ENCODE measurements around the gene FABP2. TPM values are rescaled to one million over a fixed set of nuclear protein-coding genes. Genes with fewer than 3 reads are reported as not detected.
"Not testable (repeated sequence)": the region's sequence is repeated elsewhere in the genome, so short reads cannot be mapped to it uniquely, and the experiment has no call there.

FABP2 gene
- total RNA-seq (2014; rRNA removed; shearing (Covaris generic)): not detected in 2 replicates
- polyA plus RNA-seq (2015; cell fraction: cytosol; rRNA removed): not detected in 2 replicates
- not detected in 2 replicates for polyA plus RNA-seq (2015; cell fraction: nucleus; rRNA removed)

DNA sequence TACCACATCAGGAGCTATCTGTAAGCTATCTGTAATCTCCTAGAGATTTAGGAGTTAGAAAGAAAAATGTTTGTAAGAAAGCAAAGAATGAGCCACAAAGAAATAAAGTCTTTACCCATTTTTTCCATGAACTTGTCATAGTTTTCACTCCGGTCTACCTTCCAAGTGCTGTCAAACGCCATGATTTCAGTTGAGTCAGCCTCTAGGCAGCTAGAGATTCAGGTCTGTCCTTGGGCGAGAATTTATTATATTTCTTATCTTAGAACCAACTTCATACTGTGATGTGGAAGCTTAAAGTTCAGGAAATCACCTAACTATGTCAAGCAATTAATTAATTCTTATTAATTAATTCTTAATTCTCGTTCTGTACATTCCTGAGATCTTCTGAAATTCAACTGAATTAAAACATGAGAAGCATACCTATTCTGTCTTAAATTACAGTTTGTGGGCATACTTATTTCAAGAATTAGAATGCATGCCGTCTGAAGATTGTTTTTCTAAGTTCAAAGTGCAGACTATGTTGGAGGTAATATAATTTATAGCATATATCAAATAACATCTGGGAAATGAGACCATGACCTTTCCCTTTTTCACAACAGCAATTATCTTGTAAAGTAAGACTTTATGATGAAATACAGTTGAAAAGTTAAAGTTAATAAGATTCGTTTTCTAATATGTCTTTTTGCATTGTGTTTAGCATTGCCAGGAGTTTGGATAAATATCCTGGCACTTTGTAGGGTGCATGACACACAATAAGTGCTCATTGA, at the start of gene FABP2:
Gene FABP2 (minus strand): TSS at position 218 of the 767 bp plus-strand sequence. CDS start 36 bp downstream, at position 182.
- in situ Hi-C loops (cut with HindIII; ENCODE audit: low pct_unique_long_range_greater_than_20kb, low sequenced_read_pairs): no loop called here
- no peak for DNase-seq (ENCODE audit: low read depth, low spot score)

DNA sequence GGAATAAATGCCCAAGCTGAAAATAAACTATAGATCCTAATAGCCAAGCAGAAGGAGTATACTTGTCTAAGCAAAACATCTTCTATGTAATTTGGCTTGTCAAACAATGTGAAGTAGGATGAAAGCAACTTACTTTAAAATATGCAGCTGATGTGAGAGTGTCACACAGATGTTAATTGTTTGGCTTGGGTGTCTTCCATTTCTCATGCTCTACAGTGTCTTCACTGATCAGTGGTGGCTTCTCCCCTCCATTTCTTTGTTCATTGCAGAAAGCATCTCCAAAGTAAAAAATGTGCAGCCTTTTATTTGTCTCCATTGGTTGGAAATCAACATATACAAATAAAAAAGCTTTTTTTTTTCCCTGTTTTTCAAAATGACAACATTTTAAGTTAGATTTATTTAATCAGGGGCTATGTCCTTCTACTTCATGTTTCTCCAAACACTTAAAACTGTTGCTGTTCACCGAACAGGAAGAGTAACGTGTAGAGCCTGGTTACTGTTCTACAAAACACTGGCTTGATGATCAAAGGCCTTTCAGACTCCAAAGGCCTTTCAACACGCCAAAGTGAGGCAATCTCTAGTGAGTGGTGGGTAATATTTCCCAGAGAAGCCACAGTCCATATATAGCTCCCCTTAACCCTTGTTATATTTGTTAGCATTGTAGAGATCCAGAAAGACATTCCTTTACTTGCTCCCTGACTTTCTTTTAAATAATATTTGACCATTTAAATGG, 49.2 kb upstream of the FABP2 start:
- in situ Hi-C loops (cut with HindIII; ENCODE audit: low pct_unique_long_range_greater_than_20kb, low sequenced_read_pairs); DNase-seq (ENCODE audit: low read depth, low spot score): not testable (repeated sequence)

DNA sequence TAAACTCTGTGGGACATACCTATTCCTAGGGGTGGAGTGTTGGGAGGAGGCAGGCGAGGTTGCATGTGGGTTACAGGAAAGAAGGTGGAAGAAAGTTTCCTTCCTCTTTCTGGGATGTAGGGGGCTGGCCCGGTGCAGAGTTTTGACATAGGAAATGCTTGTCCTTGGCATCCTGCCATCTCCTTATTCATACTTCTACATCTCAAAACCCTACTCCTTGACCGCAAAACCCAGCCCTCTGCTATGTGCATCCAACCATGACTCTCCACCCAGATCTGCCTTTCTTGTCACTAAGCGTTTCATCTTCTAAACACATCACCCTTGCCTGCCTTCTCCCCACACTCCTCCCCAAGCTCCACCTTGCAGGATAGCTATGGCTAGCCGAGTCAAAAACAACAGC, 48.5 kb upstream of the FABP2 start:
- in situ Hi-C loops (cut with HindIII; ENCODE audit: low pct_unique_long_range_greater_than_20kb, low sequenced_read_pairs); DNase-seq (ENCODE audit: low read depth, low spot score): not testable (repeated sequence)

DNA sequence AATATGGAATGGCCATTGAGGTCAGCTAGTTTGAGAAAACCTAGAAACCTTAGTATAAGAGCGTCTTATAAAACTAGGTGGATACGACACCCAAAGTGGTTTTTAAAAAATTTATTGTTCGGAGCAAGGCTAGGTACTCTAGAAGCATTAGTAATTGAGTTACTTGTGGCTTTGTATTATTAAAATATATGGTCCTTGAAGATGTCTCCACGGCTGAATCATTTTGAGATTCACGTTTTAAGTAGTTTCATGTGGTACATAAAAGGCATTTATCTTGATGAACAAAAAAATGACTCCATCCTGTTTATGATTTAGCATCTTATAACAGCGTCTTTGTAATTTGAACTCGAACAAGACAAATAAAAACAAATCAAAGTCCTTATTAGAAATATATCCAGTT, 44.9 kb upstream of the FABP2 start:
- in situ Hi-C loops (cut with HindIII; ENCODE audit: low pct_unique_long_range_greater_than_20kb, low sequenced_read_pairs); DNase-seq (ENCODE audit: low read depth, low spot score): not testable (repeated sequence)

- DNase-seq (ENCODE audit: low read depth, low spot score); in situ Hi-C loops (cut with HindIII; ENCODE audit: low pct_unique_long_range_greater_than_20kb, low sequenced_read_pairs): not testable (repeated sequence)
Observed at GRCh38 chr4:119364203-119364602, 42.3 kb upstream of the FABP2 start.

DNA sequence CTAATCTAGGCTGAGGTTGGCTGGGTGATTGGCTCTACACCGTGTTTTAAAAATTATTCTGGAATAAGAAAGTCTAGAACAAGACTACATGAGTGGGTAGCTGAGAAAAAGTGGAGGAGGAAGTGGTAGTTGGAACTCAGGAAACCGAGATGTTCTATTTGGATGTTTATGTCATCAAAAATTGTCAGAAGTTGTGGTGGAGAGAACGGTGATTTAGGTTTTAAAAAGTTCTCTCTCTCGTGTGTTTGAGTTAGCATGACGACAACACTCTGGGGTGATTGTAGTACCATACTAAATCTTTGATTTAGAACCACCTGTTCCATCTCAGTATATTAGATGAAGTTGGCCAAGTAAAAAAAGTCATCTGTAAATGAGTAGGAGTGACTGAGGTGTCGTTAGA, 41.4 kb upstream of the FABP2 start:
- in situ Hi-C loops (cut with HindIII; ENCODE audit: low pct_unique_long_range_greater_than_20kb, low sequenced_read_pairs); DNase-seq (ENCODE audit: low read depth, low spot score): not testable (repeated sequence)

- in situ Hi-C loops (cut with HindIII; ENCODE audit: low pct_unique_long_range_greater_than_20kb, low sequenced_read_pairs); DNase-seq (ENCODE audit: low read depth, low spot score): not testable (repeated sequence)
Observed at GRCh38 chr4:119362413-119362812, 40.5 kb upstream of the FABP2 start.

GRCh38 chr4:119359873-119360272, 37.9 kb upstream of the FABP2 start:
- DNase-seq (ENCODE audit: low read depth, low spot score); in situ Hi-C loops (cut with HindIII; ENCODE audit: low pct_unique_long_range_greater_than_20kb, low sequenced_read_pairs): not testable (repeated sequence)

DNA sequence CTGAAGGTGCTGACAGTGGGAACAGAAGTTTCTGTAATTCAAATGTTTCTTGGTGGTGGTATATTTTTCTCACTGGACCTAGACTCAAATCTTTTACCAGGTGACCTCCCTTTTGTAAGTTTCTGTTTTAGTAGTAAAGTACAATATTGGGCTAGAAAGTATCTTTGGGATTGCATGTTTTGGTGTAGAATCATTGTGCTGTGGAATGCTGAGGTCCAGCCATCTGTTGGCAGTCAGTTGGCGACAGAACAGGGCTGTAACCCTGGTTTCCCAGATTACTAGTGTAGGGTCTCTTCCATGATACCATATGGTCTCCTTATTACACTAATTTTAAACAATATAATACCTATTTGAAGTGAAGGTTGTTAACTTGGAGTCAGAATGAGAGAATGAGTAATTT, 34.9 kb upstream of the FABP2 start:
- DNase-seq (ENCODE audit: low read depth, low spot score); in situ Hi-C loops (cut with HindIII; ENCODE audit: low pct_unique_long_range_greater_than_20kb, low sequenced_read_pairs): not testable (repeated sequence)

DNA sequence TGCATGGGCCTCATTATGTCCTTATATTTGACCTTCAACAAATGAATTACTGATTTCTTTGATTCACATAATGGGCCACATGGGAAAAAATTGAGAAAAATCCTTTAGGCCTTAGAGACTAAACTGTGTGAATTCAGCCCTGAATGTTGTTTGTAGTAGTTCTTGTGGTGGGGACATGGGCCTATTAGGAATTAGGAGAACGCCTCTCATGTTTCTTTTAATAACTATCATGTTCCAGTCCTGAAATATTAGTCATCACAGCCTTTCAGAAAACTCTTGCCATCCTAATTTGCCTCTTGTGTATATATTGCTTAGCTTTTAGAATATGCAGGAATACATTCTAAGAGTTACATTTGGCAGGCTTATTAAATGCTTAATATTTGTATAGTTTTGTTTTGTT, 34.1 kb upstream of the FABP2 start:
- in situ Hi-C loops (cut with HindIII; ENCODE audit: low pct_unique_long_range_greater_than_20kb, low sequenced_read_pairs): not testable (repeated sequence)

DNA sequence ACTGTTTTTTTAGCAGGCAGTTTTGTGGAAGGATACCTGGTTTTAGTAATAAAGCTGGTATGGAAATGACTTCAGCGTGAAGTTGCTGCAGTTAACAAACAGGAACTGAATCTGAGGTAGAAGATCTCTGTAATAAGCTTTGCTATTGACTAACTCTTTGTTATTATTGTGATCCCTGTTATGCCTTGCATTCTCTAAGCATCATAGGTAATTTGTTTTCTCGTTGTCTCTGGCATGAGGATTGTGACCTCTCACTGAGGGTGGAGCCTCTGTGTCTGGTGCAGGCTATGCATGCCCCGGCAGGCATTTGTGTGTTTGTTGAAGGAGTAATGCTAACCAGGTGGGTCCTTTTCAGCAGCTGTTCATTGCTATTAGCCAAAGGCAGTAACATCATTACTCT, 31.4 kb upstream of the FABP2 start:
- in situ Hi-C loops (cut with HindIII; ENCODE audit: low pct_unique_long_range_greater_than_20kb, low sequenced_read_pairs); DNase-seq (ENCODE audit: low read depth, low spot score): not testable (repeated sequence)

More for the DNA sequence above, 34.1 kb upstream of the FABP2 start:
- not testable (repeated sequence) for DNase-seq (ENCODE audit: low read depth, low spot score)

DNA sequence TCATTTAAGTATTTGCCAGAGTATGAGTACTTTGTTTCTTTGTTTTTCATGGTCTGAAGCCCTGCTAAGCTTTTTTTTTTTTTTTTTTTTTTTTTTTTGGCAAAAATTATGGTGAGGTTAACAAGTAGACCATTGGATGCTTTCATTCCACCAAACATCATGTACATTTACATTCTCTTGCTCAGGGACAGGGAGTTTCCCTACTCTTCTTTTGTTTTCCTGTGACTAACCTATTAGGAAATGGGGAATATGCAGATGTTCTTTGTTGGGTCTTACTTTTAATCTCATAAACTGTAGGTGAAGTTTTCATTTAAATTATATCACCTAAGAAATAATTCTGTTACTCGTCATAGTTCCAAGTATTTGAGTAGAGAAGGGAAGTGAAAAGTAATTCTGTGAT, 26.2 kb upstream of the FABP2 start:
- DNase-seq (ENCODE audit: low read depth, low spot score); in situ Hi-C loops (cut with HindIII; ENCODE audit: low pct_unique_long_range_greater_than_20kb, low sequenced_read_pairs): not testable (repeated sequence)

GRCh38 chr4:119343293-119343692, 21.4 kb upstream of the FABP2 start:
- DNase-seq (ENCODE audit: low read depth, low spot score); in situ Hi-C loops (cut with HindIII; ENCODE audit: low pct_unique_long_range_greater_than_20kb, low sequenced_read_pairs): not testable (repeated sequence)

DNA sequence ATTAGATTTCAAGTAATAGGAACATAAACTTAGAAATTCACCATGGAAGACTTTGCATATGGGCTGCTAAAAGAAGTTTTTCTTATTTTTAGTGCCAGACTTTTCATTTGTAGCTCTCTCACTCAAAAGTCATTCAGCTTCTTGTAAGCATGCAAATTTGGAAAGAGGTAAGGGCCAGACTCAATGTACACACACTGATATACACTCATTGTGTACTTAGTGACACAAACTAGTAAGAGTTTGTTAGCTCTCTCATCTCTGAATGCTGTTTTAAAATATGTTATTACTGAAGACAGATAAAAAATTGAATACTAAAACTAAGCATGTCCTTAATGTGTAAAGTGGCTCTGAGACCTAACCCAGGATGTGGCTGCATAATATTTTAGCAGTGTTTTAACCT, 18.0 kb upstream of the FABP2 start:
- in situ Hi-C loops (cut with HindIII; ENCODE audit: low pct_unique_long_range_greater_than_20kb, low sequenced_read_pairs); DNase-seq (ENCODE audit: low read depth, low spot score): not testable (repeated sequence)

DNA sequence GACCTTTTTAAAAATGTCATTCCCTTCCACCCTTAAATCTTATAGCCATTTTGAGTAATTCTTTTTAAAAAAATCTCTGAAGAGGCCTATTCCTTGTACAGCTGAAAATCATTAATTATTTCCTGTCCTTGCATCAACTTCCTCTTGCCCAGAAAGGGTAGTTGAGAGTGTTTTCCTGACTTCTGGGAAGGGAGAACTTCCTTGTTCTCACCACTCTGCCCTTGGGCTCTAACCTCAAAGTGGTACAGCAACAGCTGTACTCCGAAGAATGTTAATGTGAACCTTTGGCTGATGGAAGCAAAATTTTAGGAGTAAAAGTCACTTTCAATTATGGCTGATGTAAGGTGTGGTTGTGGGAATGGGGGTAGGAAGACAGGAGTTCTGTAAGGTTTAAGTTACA, 15.1 kb upstream of the FABP2 start:
- in situ Hi-C loops (cut with HindIII; ENCODE audit: low pct_unique_long_range_greater_than_20kb, low sequenced_read_pairs): no loop called here
- no peak for DNase-seq (ENCODE audit: low read depth, low spot score)

DNA sequence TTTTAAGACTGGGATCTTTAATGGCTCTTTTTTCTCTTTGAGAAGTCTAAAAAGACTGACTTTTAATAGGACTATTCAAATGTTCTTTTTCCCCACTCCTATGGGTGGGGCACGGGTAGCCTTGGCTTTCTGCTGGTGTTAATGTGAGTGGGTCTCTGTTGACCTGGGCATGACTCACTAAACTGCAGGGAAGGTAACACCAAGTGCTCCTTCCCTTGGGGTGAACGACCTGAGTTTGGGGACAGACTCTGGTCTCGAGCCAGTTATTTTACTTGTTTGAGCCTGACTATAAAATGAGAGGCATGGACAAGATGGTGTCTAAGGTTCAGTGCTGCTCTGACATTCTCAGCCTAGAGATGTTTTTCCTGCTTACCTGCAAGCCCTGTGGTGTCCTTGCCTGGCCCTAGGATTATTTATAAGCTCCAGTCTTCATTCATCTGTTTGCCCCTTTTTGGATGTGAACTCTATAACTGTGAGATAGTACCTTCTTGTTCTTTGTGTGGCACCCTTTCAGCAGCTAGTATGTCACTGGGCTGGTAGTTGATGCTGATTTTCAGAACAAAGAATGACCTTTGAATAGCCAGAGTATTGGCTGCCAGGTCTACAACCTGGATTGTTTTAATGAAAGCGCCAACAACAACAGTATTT, 14.5 kb upstream of the FABP2 start:
- DNase-seq (ENCODE audit: low read depth, low spot score); in situ Hi-C loops (cut with HindIII; ENCODE audit: low pct_unique_long_range_greater_than_20kb, low sequenced_read_pairs): not testable (repeated sequence)

DNA sequence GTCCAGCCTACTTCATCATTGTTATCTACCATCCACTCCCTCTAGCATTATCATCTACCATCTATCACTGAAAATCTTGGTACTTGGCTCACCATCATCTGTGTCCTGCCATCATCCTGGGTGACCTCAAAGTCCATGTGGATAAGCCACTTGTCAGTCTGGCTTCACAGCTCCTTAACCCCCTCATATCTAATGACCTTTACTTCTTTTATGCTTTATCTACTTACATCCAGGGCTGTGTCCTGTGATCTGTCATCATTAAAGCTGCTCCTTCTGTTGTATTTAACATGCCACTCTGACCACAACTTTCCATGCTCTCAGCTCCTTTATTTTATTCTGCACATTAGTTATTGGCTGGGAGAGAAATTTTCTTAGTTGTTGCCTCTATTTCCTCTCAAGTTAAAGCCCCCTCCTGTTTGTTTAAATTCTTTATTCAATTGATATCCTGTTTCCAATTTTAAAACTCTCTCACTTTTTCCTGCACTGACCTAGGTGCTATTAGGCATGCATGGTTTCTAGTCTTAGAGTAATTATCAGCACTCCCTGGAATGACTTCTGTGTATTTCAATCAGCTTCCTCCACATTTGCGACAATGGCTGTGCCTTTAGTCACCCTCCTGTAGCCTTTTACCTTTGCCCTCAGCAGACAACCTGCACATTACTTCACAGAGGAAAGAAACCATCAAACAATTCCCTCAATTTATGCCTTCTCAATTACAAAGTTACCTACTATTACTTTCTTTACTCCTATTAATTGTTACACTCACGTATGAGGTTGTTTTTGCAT, 8.1 kb upstream of the FABP2 start:
- in situ Hi-C loops (cut with HindIII; ENCODE audit: low pct_unique_long_range_greater_than_20kb, low sequenced_read_pairs): no loop called here
- DNase-seq (ENCODE audit: low read depth, low spot score): no peak

All from SK-MEL-5 (cell line).